HG02885 (cell line): ENCODE results near the gene D2HGDH.
"Not testable (repeated sequence)": the region's sequence is repeated elsewhere in the genome, so short reads cannot be mapped to it uniquely, and the experiment has no call there.

ENCODE experiments used
- ATAC-seq: cut with Tn5 transposase; IDR thresholded peaks from one replicate; pipeline ENCODE4 v1.9.1; 2021; ENCODE audit warnings: mild to moderate bottlenecking; ENCODE audit not compliant: unreplicated experiment, poor library complexity

The D2HGDH gene

GRCh38 chr2:241724975-241725870 lies 9.2 kb upstream of the D2HGDH start:
- ATAC-seq = no peak

DNA sequence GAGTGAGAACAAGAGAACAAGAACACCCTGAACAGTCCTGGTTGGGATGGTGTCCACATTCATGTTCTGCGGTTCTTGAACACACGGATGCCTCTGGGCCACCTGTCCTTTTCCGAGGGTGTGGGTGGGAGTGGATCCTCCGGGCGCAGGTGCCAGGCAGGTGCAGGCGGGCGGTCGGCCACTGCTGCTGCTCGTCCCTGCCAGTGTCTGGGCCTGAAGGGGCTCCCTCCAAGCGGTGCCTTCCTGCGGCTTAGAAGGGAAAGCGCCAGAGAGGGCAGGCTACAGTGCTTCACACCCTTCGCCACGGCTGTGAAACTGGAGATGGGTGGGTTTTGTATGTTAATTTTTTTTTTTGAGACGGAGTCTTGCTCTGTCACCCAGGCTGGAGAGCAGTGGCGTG lies 8.0 kb upstream of the D2HGDH start:
- no peak for ATAC-seq

- ATAC-seq = no peak
These were observed 6.4 kb upstream of the D2HGDH start for GRCh38 chr2:241728000-241728399.

- ATAC-seq = no peak
These were observed 5.8 kb upstream of the D2HGDH start for GRCh38 chr2:241728627-241729026.

GRCh38 chr2:241729868-241730267 lies 4.6 kb upstream of the D2HGDH start:
- ATAC-seq = no peak

DNA sequence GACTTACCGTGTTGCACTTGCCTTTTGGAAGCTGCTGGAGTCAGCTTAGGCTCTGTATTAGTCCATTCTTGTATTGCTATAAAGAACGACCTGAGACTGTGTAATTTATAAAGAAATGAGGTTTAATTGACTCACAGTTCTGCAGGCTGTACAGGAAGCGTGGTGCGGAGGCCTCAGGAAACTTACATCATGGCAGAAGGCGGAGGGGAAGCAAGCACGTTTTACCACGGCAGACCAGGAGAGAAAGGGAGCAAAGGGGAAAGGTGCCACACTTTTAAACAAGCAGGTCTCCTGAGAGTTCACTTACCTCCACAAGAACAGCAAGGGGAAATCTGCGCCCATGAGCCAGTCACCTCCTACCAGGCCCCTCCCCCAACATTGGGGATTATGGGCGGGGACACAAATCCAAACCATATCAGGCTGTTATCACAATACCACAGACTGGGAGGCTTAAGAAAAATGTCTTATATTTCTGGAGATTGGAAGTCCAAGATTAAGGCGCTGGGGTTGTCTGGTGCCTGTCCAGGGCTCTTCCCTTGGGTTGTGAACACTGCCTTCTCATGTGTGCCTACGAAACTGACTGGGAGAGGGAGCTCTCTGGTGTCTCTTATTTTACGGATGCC lies 3.6 kb upstream of the D2HGDH start:
- no peak for ATAC-seq

GRCh38 chr2:241732513-241733186 lies 1.8 kb upstream of the D2HGDH start:
- not testable (repeated sequence) for ATAC-seq

GRCh38 chr2:241733391-241734207 lies 831 bp upstream of the D2HGDH start:
- no peak for ATAC-seq

GRCh38 chr2:241734208-241734466 lies 293 bp upstream of the D2HGDH start:
- no peak for ATAC-seq

DNA sequence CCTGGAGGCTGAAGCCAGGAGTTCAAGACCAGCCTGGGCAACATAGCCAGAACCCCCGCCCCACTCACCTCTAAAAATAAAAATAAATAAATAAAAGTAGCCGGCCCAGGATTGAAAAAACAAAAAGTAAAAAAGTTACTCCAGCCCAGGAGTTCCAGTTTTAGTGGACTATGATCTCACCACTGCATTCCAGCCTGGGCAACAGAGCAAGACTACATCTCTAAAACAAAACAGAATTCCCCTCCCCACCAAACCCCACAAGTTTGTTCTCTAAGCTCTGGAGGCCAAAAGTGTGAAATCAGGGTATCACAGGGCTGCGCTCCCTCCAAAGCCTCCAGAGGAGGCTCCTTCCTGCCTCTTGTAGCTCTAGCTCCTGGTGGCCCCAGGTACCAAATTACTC lies 1.7 kb downstream of the D2HGDH start:
- ATAC-seq = no peak

DNA sequence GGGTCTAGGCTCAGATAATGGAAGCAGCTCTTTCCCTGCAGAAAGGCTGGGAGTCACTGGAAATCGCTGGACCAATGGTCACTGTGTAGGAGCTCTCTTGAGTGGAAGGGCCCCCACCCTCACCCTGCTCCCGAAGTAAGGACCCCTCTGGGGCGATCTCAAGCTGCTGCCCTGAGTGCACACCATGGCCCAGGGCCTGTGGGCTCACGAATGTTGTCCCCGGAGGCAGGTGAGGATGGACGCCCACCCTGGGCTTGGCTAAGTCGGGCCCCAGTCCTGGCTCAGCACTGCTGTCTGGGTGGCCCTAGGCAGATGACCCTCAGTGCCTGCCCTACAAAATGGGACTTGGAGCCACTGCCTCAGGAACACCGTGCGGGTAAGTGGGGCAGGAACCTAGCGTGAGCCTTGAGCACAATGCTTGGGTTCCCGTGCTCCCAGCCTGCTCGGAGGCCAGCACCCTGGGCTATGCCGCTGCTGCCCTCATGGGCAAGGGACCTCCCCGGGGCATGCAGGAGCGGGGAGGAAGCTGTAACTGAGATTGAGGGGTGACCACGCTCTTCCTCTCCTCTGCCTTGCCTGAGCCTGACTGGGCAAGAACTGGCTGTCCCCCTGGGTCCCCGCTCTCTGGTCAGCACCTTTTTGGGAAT lies 3.7 kb downstream of the D2HGDH start:
- no peak for ATAC-seq

GRCh38 chr2:241739177-241739576 lies 4.7 kb downstream of the D2HGDH start:
- ATAC-seq = no peak

- ATAC-seq = no peak
These were observed 5.2 kb downstream of the D2HGDH start for GRCh38 chr2:241739651-241740050.

- ATAC-seq = no peak
These were observed 6.6 kb downstream of the D2HGDH start for GRCh38 chr2:241741016-241741415.

- no peak for ATAC-seq
These were observed 8.0 kb downstream of the D2HGDH start for GRCh38 chr2:241742320-241742939.

DNA sequence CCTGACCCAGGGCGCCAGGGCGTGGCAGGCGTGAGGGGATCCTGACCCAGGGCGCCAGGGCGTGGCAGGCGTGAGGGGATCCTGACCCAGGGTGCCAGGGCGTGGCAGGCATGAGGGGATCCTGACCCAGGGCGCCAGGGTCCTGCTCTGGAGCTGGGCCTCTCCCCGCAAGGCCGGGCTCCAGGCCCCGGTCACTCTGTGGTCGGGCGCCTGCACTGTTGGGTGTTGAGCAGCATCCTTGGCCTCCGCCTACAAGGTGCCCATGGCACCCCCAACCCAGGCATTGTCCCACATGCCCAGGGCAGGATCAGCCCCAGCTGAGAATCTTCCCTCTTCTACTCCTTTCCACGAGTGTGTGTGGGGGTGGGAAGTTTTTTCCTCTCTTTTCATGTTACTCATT lies 8.6 kb downstream of the D2HGDH start:
- not testable (repeated sequence) for ATAC-seq

GRCh38 chr2:241743620-241744019 lies 9.2 kb downstream of the D2HGDH start:
- no peak for ATAC-seq

DNA sequence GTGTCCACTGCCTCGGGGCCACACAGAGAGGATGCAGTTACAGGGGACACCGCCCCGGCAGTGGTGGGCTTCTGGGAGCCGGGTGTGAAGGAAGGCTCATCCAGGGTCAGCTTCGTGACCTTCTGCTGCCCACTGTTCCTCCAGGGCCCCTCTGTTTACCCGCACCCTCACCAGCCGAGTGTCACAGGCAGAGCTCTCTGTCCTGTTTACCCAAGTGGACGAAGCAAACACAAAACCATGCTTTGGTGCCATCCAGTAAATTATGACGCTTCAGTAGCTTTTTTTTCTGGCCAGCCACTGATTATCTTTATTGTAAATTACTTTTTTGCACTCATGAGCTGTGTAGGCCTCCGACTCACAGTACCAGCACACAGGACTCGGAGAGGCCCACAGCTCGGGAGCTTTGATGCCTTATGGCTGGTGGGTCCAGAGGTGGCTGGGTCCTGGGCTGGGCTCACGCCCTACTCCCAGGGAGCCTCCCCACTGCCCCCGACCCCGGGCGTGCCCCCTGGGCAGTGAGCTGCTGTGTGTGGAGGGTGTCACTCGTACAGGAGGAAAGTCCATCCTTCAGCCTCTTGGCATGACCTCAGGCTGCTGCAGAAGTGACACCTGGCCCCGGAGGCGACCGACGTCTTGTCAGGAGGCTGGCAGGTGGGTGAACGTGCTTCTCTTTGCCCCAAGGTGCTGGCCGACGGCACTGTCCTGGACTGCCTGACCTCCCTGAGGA lies 9.8 kb downstream of the D2HGDH start:
- no peak for ATAC-seq

GRCh38 chr2:241745276-241745675 lies 10.8 kb downstream of the D2HGDH start:
- ATAC-seq = no peak
